Spleen (tissue), 7 donors: ENCODE results near the gene ZNF197.

ENCODE experiments used
- POLR2A ChIP-seq, 3 donors: fragments of 450-650 bp; IDR thresholded peaks; one replicate each; pipeline ENCODE4 v1.5.1; 2017; ENCODE audit warnings: antibody characterized with exemption in 3 of 3, mild to moderate bottlenecking in 1 of 3
- POLR2AphosphoS5 ChIP-seq, 3 donors: sonication (generic); formaldehyde crosslinking; IDR thresholded peaks; one replicate each; pipeline ENCODE4 v1.5.1; 2017; ENCODE audit warnings: antibody characterized with exemption in 3 of 3
- TF ChIP-seq, protein P1 (sequence below), 11 experiments: fragments of 200-600 bp in 7 of 11; fragments of 450-650 bp in 4 of 11; sonication (generic) in 4 of 11; IDR thresholded peaks in 8 of 11; conservative IDR thresholded peaks in 3 of 11; 1 replicate in 7 of 11; 2 replicates in 4 of 11; pipeline versions ENCODE4 v1.4.0 to v1.8.0; 2016 to 2021; ENCODE audit warnings: antibody characterized with exemption in 11 of 11, inconsistent platforms in 4 of 11, mild to moderate bottlenecking in 1 of 11
- donor health status: DM: no; HTN: no; CAD: no; lungs with moderate emphysema.
- donor health status: DM: no; HTN: no; CAD: no.
- donor health status: DM: no; HTN: no; CAD: no.

DNA sequence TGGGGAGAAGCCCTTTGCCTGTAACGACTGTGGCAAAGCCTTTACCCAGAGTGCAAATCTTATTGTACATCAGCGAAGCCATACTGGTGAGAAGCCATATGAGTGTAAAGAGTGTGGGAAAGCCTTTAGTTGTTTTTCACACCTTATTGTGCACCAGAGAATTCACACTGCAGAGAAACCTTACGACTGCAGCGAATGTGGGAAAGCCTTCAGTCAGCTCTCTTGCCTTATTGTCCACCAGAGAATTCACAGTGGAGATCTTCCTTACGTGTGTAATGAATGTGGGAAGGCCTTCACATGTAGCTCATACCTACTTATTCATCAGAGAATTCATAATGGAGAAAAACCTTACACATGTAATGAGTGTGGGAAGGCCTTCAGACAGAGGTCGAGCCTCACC, 34.6 kb downstream of the ZNF197 start:
- TF ChIP-seq, protein P1, sequence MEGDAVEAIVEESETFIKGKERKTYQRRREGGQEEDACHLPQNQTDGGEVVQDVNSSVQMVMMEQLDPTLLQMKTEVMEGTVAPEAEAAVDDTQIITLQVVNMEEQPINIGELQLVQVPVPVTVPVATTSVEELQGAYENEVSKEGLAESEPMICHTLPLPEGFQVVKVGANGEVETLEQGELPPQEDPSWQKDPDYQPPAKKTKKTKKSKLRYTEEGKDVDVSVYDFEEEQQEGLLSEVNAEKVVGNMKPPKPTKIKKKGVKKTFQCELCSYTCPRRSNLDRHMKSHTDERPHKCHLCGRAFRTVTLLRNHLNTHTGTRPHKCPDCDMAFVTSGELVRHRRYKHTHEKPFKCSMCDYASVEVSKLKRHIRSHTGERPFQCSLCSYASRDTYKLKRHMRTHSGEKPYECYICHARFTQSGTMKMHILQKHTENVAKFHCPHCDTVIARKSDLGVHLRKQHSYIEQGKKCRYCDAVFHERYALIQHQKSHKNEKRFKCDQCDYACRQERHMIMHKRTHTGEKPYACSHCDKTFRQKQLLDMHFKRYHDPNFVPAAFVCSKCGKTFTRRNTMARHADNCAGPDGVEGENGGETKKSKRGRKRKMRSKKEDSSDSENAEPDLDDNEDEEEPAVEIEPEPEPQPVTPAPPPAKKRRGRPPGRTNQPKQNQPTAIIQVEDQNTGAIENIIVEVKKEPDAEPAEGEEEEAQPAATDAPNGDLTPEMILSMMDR (IDR thresholded peaks at IDR 0.05 in 8 of 11, conservative IDR thresholded peaks at IDR 0.05 in 3 of 11) = no peak
- TF ChIP-seq POLR2AphosphoS5 (IDR thresholded peaks at IDR 0.05) (no peak), POLR2A (IDR thresholded peaks at IDR 0.05) (no peak)
